Measurements from ENCODE around the gene SEMA6A.

DNA sequence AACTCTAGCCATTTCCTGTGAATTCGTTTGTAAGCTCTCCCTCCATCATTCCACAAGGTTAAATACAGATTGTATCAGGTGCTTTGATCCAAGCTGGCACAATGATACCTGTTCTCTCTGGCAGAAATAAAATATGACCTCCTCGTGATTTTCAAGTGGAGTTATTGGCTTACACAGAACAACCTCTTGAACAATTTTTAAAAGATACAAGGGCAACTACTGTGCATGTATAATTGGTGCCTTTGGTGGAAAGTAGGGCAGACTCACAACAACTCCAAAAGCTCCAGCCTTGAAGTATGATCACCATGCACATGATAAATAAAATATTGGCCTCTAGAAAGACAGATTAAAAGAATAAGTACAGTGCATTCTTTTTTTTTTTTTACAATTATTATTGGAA, 106.0 kb downstream of the SEMA6A start:
- no peak for TF ChIP-seq EZH2 (IDR thresholded peaks at IDR 0.05; ENCODE audit: borderline replicate concordance, low read length)
- TF ChIP-seq, protein P1, sequence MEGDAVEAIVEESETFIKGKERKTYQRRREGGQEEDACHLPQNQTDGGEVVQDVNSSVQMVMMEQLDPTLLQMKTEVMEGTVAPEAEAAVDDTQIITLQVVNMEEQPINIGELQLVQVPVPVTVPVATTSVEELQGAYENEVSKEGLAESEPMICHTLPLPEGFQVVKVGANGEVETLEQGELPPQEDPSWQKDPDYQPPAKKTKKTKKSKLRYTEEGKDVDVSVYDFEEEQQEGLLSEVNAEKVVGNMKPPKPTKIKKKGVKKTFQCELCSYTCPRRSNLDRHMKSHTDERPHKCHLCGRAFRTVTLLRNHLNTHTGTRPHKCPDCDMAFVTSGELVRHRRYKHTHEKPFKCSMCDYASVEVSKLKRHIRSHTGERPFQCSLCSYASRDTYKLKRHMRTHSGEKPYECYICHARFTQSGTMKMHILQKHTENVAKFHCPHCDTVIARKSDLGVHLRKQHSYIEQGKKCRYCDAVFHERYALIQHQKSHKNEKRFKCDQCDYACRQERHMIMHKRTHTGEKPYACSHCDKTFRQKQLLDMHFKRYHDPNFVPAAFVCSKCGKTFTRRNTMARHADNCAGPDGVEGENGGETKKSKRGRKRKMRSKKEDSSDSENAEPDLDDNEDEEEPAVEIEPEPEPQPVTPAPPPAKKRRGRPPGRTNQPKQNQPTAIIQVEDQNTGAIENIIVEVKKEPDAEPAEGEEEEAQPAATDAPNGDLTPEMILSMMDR (IDR thresholded peaks at IDR 0.05; ENCODE audit: low read length): no peak
